HFF-Myc (cell line): ENCODE results near the gene METTL23.

Experiments used
- DNase-seq: peaks from one replicate; pipeline ENCODE4 v3.0.0-alpha.2; 2011; ENCODE audit warnings: low read depth; ENCODE audit errors: extremely low read depth
- H3K4me3 ChIP-seq: replicated peaks from 2 replicates; pipeline ENCODE4 v1.5.1; 2011; ENCODE audit warnings: low read depth, mild to moderate bottlenecking, control low read depth, low read length
- TF ChIP-seq, protein P1 (sequence below): IDR thresholded peaks from 2 replicates; pipeline ENCODE4 v1.5.1; 2012; ENCODE audit warnings: mild to moderate bottlenecking, low read depth, low read length, control low read depth; ENCODE audit errors: missing control alignments

The METTL23 gene

DNA sequence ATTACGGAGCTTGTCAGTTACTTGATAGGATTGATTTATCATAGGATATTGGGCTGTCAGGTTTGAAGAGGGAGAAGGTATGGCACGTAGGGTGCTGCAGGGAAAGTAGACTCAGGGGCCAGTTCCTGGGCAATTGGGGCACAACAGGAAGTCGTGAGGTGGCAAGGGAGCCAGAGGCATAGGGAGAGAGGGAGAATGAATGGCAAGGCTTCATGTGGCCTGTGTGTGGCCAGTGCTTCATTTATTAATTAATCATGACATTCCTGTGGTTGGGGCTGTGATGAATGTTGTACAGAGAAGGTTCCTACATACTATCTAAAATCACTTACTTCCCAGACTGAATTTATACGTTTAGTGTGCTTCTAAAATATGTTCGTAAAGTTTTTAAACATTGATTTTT, 30.6 kb downstream of the METTL23 start:
- DNase-seq = no peak
- no peak overlapping the region for H3K4me3 ChIP-seq
- TF ChIP-seq, protein P1, sequence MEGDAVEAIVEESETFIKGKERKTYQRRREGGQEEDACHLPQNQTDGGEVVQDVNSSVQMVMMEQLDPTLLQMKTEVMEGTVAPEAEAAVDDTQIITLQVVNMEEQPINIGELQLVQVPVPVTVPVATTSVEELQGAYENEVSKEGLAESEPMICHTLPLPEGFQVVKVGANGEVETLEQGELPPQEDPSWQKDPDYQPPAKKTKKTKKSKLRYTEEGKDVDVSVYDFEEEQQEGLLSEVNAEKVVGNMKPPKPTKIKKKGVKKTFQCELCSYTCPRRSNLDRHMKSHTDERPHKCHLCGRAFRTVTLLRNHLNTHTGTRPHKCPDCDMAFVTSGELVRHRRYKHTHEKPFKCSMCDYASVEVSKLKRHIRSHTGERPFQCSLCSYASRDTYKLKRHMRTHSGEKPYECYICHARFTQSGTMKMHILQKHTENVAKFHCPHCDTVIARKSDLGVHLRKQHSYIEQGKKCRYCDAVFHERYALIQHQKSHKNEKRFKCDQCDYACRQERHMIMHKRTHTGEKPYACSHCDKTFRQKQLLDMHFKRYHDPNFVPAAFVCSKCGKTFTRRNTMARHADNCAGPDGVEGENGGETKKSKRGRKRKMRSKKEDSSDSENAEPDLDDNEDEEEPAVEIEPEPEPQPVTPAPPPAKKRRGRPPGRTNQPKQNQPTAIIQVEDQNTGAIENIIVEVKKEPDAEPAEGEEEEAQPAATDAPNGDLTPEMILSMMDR = no peak

DNA sequence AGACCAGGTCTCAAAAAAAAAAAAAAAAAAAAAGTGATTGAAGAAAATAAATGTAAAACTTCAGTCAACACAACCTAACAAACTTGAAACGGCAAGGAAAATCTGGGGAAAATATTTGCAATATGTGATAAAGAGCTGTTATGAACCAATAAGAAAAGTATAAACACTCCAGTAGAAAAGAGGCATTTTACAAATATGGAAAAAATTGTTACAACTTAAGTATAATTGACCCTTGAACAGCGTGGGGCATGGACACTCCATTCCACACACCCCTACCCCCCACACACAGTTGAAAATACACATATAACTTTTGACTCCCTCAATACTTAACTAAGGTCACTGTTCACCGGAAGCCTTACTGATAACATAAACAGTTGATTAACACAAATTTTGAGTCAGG, 31.9 kb downstream of the METTL23 start:
- H3K4me3 ChIP-seq = no peak overlapping the region
- no peak for DNase-seq
- TF ChIP-seq, protein P1 = no peak

DNA sequence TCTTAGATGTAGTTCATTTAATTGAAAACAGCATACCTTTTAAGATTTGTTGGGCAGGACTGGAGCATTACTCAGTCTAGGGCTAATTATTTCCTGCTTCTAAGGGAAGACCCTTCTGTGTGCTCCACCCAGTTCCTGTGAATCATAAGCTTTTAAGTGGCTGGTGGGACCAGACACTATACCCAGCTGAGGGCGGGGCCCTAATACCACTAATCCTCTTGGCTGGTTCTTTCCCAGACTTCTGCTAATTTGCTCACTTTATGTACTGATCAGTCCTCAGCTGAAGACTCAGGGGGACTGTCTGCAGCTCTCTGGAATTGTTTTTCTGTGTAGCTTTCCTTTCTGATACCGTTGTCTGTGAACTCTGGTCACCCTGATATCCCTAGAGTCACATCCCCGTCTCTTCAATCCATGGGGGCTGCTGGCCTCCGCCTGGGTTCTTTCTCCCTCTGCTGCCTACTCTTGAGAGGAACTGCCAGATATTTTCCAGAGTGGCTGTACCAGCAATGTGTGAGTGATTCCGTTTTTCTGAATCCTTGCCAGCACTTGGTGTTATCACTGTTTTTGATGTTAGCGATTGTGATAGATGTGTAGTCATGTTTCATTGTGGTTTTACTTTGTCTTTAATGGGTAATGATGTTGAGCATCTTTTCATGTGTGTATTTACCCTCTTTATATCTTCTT, 46.3 kb downstream of the METTL23 start:
- DNase-seq = peak; percentile 92
- H3K4me3 ChIP-seq = peak overlapping the region; percentile 31
- TF ChIP-seq, protein P1 = no peak

DNA sequence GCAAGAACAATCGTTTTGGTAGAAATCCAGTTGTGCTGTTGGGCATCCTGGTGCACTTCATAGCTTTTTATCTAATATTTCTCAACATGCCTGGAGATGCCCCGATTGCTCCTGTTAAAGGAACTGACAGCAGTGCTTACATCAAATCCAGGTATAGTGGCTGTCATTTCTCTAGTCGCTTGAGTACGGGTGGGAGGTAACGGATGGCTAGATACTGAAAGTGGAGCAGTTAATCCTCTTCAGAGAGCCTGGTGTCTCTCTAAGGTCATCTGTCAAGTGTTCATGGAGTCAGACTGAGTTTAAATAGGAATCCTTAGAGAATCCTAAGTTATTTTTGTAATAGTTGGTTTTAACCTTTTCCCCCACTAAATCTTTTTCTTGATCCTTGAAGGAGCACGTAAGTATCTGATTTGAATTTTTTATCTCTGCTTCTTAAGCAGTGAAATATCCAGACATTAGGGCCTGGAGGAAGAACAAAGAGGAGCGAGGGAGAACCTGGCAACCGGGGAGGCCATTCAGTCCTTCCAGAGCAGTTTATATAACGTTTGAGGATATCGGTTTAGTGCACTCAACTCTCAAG, 48.5 kb downstream of the METTL23 start:
- TF ChIP-seq, protein P1 = no peak
- DNase-seq = no peak

DNA sequence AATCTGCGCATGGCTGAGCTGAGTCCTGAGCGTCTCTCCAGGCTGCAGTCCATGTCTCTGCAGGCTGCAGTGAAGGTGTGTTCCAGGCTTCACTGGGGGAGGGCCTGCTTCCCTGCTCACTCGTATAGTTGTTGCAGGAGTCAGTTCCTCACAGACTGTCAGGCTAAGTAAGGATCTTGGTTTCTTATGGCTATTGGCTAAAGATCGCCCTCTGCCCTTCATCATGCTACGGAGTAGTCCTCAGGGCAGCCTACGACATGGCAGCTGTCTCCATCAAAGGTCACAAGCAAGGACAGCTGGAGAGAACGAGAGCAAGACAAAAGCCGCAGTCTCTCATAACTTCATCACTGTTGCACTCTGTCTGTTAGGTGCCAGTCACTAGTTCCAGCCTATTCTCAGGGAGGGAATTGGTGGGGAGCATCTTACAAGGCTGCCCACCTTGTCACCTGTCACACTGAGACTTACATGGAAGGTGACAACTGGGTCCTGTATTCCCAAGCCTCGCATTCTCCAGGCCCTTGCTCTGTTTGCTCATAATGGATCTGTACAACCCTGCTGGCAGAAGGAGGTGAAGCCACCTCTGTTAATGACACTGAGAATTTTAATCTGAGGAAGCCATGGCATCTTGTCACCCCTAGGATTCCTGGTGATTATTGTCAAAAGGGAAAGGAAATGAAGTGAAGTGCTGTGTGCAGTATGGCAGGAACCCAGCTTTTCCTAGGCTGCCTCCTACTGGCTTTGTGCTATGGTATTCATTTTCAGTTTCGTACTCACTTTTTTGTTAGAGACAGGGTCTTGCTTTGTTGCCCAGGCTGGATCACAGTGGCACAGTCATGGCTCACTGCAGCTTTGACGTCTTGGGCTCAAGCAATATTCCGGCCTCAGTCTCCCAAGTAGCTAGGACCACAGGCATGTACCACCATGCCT, 54.7 kb downstream of the METTL23 start:
- TF ChIP-seq, protein P1 = no peak
- DNase-seq = no peak
- no peak overlapping the region for H3K4me3 ChIP-seq

More for the DNA sequence above, 48.5 kb downstream of the METTL23 start:
- no peak overlapping the region for H3K4me3 ChIP-seq

DNA sequence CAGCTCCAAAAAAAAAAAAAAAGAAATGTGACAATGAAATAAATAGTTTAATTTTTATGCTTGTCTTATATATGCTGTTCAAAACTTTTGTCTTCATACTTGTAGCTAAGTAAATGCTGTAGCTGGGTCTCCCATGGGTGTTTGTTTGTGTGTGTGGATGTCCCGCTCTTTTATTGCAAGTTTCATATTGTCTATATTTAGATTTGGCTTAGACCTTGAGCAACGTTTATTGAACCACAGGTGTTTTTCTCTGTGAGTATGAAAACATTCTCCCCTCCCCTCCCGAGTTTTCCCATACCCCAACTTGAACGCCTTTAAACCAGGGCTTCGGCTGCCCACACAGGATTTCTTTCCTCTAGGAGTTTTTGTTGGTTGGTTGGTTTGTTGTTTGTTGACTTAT, 56.5 kb downstream of the METTL23 start:
- TF ChIP-seq, protein P1 = no peak
- H3K4me3 ChIP-seq = no peak overlapping the region
- no peak for DNase-seq
